A549 (cell line): ENCODE results near the gene BANP.
"Not testable (repeated sequence)": the region's sequence is repeated elsewhere in the genome, so short reads cannot be mapped to it uniquely, and the experiment has no call there.

Source experiments
- CEBPB ChIP-seq, 2 experiments: fragments of >200 bp in 1 of 2; sonication (Bioruptor Twin) in 1 of 2; formaldehyde crosslinking in 1 of 2; IDR thresholded peaks; 2 replicates each; pipeline ENCODE4 v1.6.1; 2012 to 2016
- CHD2 ChIP-seq: fragments of 150-350 bp; IDR thresholded peaks from 2 replicates; pipeline ENCODE4 v1.6.1; 2014; ENCODE audit warnings: low read length; ENCODE audit not compliant: partially characterized antibody
- EP300 ChIP-seq, 2 experiments: fragments of >200 bp; sonication (Bioruptor Twin); formaldehyde crosslinking; IDR thresholded peaks; 2 replicates in 1 of 2; 3 replicates in 1 of 2; pipeline ENCODE4 v1.6.1; 2016 to 2017
- FOSL2 ChIP-seq, 2 experiments: fragments of 450-650 bp in 1 of 2; fragments of >200 bp in 1 of 2; sonication (Bioruptor Twin) in 1 of 2; formaldehyde crosslinking; IDR thresholded peaks; 2 replicates each; pipeline versions ENCODE4 v1.5.0 to v1.6.1; 2016 to 2020; ENCODE audit warnings: mild to moderate bottlenecking in 1 of 2, moderate library complexity in 1 of 2
- NR3C1 ChIP-seq: fragments of >200 bp; sonication (Bioruptor Twin); formaldehyde crosslinking; IDR thresholded peaks from 3 replicates; pipeline ENCODE4 v1.6.1; 2017
- POLR2A ChIP-seq: IDR thresholded peaks from 2 replicates; pipeline ENCODE4 v1.6.1; 2012; ENCODE audit warnings: mild to moderate bottlenecking, low read length
- RCOR1 ChIP-seq: fragments of 150-350 bp; IDR thresholded peaks from 2 replicates; pipeline ENCODE4 v1.6.1; 2014; ENCODE audit warnings: antibody characterized with exemption, low read length, low read depth
- ZFP36 ChIP-seq: fragments of 450-650 bp; IDR thresholded peaks from 2 replicates; pipeline ENCODE4 v1.6.1; 2014; ENCODE audit warnings: borderline replicate concordance; ENCODE audit not compliant: partially characterized antibody
- ZSCAN20 ChIP-seq: fragments of 250-450 bp; sonication (Bioruptor Pico); IDR thresholded peaks from 2 replicates; pipeline ENCODE4 v1.8.0; 2022; ENCODE audit warnings: mild to moderate bottlenecking, moderate library complexity
- TF ChIP-seq, protein P1 (sequence below): fragments of >200 bp; sonication (Bioruptor Twin); formaldehyde crosslinking; IDR thresholded peaks from 3 replicates; pipeline ENCODE4 v1.5.1; 2016

GRCh38 chr16:88030961-88031360 lies 79.7 kb downstream of the BANP start:
- TF ChIP-seq, protein P1, sequence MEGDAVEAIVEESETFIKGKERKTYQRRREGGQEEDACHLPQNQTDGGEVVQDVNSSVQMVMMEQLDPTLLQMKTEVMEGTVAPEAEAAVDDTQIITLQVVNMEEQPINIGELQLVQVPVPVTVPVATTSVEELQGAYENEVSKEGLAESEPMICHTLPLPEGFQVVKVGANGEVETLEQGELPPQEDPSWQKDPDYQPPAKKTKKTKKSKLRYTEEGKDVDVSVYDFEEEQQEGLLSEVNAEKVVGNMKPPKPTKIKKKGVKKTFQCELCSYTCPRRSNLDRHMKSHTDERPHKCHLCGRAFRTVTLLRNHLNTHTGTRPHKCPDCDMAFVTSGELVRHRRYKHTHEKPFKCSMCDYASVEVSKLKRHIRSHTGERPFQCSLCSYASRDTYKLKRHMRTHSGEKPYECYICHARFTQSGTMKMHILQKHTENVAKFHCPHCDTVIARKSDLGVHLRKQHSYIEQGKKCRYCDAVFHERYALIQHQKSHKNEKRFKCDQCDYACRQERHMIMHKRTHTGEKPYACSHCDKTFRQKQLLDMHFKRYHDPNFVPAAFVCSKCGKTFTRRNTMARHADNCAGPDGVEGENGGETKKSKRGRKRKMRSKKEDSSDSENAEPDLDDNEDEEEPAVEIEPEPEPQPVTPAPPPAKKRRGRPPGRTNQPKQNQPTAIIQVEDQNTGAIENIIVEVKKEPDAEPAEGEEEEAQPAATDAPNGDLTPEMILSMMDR: not testable (repeated sequence)
- not testable (repeated sequence) for TF ChIP-seq ZFP36; CEBPB (IDR thresholded peaks at IDR 0.05); POLR2A; FOSL2 (IDR thresholded peaks at IDR 0.05); FOSL2 (CRISPR knock-in tag; IDR thresholded peaks at IDR 0.05); CHD2; ZSCAN20 (CRISPR knock-in tag); RCOR1; NR3C1; EP300 (IDR thresholded peaks at IDR 0.05)
